Measurements from ENCODE around the gene NRARP.
A peak's percentile ranks its signal among the peaks of the same experiment; 100 is the strongest.

Gene NRARP

DNA sequence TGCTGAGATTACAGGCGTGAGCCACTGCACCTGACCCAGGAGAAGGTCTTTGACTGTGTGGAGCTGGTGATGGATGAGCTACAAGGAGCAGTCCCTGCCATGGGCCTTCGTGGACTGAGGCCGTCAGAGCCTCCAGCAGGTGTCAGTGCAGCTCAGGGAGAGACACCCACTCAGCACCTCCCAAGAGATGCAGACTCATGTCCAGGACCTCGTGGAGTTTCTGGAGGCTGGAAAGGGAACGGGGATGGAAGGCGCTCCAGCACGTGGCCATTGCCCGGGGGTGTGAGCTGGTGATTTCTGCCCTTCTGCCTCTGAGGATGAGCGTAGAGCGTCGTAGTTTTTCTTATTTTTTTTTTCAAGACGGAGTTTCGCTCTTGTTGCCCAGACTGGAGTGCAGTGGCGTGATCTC is 15.1 kb downstream of the NRARP start (continued):
- TF ChIP-seq, protein P1, sequence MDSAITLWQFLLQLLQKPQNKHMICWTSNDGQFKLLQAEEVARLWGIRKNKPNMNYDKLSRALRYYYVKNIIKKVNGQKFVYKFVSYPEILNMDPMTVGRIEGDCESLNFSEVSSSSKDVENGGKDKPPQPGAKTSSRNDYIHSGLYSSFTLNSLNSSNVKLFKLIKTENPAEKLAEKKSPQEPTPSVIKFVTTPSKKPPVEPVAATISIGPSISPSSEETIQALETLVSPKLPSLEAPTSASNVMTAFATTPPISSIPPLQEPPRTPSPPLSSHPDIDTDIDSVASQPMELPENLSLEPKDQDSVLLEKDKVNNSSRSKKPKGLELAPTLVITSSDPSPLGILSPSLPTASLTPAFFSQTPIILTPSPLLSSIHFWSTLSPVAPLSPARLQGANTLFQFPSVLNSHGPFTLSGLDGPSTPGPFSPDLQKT (IDR thresholded peaks at IDR 0.05; ENCODE audit: borderline replicate concordance, low read depth, low read length) = no peak
- TF ChIP-seq, protein P2, sequence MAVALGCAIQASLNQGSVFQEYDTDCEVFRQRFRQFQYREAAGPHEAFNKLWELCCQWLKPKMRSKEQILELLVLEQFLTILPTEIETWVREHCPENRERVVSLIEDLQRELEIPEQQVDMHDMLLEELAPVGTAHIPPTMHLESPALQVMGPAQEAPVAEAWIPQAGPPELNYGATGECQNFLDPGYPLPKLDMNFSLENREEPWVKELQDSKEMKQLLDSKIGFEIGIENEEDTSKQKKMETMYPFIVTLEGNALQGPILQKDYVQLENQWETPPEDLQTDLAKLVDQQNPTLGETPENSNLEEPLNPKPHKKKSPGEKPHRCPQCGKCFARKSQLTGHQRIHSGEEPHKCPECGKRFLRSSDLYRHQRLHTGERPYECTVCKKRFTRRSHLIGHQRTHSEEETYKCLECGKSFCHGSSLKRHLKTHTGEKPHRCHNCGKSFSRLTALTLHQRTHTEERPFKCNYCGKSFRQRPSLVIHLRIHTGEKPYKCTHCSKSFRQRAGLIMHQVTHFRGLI (tag by site-specific recombination; IDR thresholded peaks at IDR 0.05) = no peak
- TF ChIP-seq HIC1 (tag by site-specific recombination; IDR thresholded peaks at IDR 0.05) = no peak
- TF ChIP-seq ZNF174 (tag by site-specific recombination; IDR thresholded peaks at IDR 0.05) = no peak
- TF ChIP-seq ZNF341 (tag by site-specific recombination; IDR thresholded peaks at IDR 0.05; ENCODE audit: low read depth) = no peak
- peak; percentile 96 for TF ChIP-seq ZNF654 (tag by site-specific recombination; IDR thresholded peaks at IDR 0.05; ENCODE audit: low read depth)
- no peak for TF ChIP-seq ZNF629 (tag by site-specific recombination; IDR thresholded peaks at IDR 0.05)
- no peak for TF ChIP-seq TSHZ1 (tag by site-specific recombination; IDR thresholded peaks at IDR 0.05; ENCODE audit: borderline replicate concordance)
- no peak for TF ChIP-seq ZNF560 (tag by site-specific recombination; IDR thresholded peaks at IDR 0.05; ENCODE audit: borderline replicate concordance)
- TF ChIP-seq ZNF670 (tag by site-specific recombination; IDR thresholded peaks at IDR 0.05; ENCODE audit: low read depth) = no peak
- no peak for TF ChIP-seq ZNF24 (tag by site-specific recombination; IDR thresholded peaks at IDR 0.05)
- TF ChIP-seq, protein P3, sequence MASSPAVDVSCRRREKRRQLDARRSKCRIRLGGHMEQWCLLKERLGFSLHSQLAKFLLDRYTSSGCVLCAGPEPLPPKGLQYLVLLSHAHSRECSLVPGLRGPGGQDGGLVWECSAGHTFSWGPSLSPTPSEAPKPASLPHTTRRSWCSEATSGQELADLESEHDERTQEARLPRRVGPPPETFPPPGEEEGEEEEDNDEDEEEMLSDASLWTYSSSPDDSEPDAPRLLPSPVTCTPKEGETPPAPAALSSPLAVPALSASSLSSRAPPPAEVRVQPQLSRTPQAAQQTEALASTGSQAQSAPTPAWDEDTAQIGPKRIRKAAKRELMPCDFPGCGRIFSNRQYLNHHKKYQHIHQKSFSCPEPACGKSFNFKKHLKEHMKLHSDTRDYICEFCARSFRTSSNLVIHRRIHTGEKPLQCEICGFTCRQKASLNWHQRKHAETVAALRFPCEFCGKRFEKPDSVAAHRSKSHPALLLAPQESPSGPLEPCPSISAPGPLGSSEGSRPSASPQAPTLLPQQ (tag by site-specific recombination; IDR thresholded peaks at IDR 0.05) = 0 out of 2 replicates have a peak, but pooled peaks have one; percentile 17
- no peak for TF ChIP-seq ZNF354C (tag by site-specific recombination; IDR thresholded peaks at IDR 0.05; ENCODE audit: borderline replicate concordance, low read depth)
- no peak for TF ChIP-seq BCL11B (tag by site-specific recombination; IDR thresholded peaks at IDR 0.05; ENCODE audit: low read depth)
- TF ChIP-seq TCF7L2 (IDR thresholded peaks at IDR 0.05; ENCODE audit: borderline replicate concordance, low read depth, low read length) = no peak
- no peak for TF ChIP-seq ZFP69B (tag by site-specific recombination; IDR thresholded peaks at IDR 0.05)
- no peak for TF ChIP-seq ZNF18 (tag by site-specific recombination; IDR thresholded peaks at IDR 0.05)
- TF ChIP-seq KLF17 (tag by site-specific recombination; IDR thresholded peaks at IDR 0.05) = peak; percentile 38; the same call in 1 of the 2 replicates
- no peak for TF ChIP-seq ZBTB49 (tag by site-specific recombination; IDR thresholded peaks at IDR 0.05; ENCODE audit: low read depth)
- 0 out of 2 replicates have a peak, but pooled peaks have one; percentile 42 for TF ChIP-seq ZEB2 (tag by site-specific recombination; IDR thresholded peaks at IDR 0.05)
